Glutamatergic neuron (in vitro differentiated cells): Measurements from ENCODE around the gene PTCHD4. TPM values are rescaled to one million over a fixed set of nuclear protein-coding genes. Genes with fewer than 3 reads are reported as not detected.
A peak's percentile ranks its signal among the peaks of the same experiment; 100 is the strongest.
"Not testable (repeated sequence)": the region's sequence is repeated elsewhere in the genome, so short reads cannot be mapped to it uniquely, and the experiment has no call there.

Experiments used
- DNase-seq: peaks from one replicate; pipeline ENCODE4 v3.0.0; 2022
- H3K27ac Mint-ChIP-seq: one replicate; pipeline ENCODE4 v1.8.0; 2020; ENCODE audit warnings: mild to moderate bottlenecking, mixed read lengths, inconsistent platforms; ENCODE audit not compliant: unreplicated experiment
- H3K27me3 Mint-ChIP-seq: one replicate; pipeline ENCODE4 v1.8.0; 2020; ENCODE audit warnings: mild to moderate bottlenecking, moderate library complexity, mixed read lengths, inconsistent platforms; ENCODE audit not compliant: unreplicated experiment
- H3K36me3 Mint-ChIP-seq: one replicate; pipeline ENCODE4 v1.8.0; 2020; ENCODE audit warnings: mild to moderate bottlenecking, mixed read lengths, inconsistent platforms; ENCODE audit not compliant: unreplicated experiment
- H3K4me1 Mint-ChIP-seq: one replicate; pipeline ENCODE4 v1.8.0; 2020; ENCODE audit warnings: mild to moderate bottlenecking, low read depth, mixed read lengths, inconsistent platforms; ENCODE audit not compliant: unreplicated experiment
- H3K4me3 Mint-ChIP-seq: one replicate; pipeline ENCODE4 v1.8.0; 2020; ENCODE audit warnings: mild to moderate bottlenecking, mixed read lengths, inconsistent platforms; ENCODE audit not compliant: unreplicated experiment
- H3K9me3 Mint-ChIP-seq: one replicate; pipeline ENCODE4 v1.8.0; 2020; ENCODE audit warnings: mild to moderate bottlenecking, moderate library complexity, mixed read lengths, inconsistent platforms; ENCODE audit not compliant: unreplicated experiment
- total RNA-seq: library from RNA; stranded (reverse); fragmentation: NEBNext Ultra II Directional; extraction: Animal tissue kit (Norgen Biotek cat#: 25700); gene quantifications from one replicate; pipeline ENCODE4 v1.2.1, GENCODE V29; 2021; ENCODE audit not compliant: unreplicated experiment
- TF ChIP-seq, protein P1 (sequence below): fragments of 200-600 bp; sonication (generic); IDR thresholded peaks from one replicate; pipeline ENCODE4 v1.5.0; 2021; ENCODE audit not compliant: partially characterized antibody, unreplicated experiment

PTCHD4 gene
- total RNA-seq, 1 donor from 2014 or later = 3.6 TPM

DNA sequence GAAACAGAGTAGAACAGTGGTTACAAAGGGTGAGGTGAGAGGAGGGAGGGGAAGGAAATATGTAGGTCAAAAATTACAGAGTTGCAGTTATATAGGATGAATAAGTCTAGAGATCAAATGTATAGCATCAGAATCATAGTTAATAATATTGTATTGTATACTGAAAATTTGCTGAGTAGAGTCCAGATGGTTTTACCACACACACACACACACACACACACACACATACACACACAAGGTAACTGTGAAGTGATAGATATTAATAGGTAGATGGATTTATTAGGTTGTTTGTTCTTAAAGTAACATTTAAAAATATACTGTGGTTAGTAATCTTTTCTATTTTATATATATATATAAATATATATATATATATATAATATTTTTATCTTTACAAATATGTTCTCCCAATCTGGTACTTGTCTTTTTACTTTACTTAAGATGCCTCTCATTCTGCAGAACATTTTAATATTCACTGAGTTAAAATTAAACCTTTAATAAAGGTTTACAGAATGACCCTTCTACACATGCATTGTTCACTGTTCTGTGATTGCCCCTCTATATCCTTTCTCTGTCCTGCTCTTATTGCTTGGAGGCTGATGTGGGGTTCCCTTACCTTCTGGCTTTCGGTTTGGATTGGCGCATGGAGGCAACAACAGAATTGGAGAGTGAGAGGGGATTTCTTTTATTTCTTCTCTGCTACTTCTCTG is 408 bp downstream of the PTCHD4 start:
- Mint-ChIP-seq H3K27ac (peak overlapping the region; percentile 96), H3K27me3 (peaks cover 1% of the 10 kb centered on the region), H3K4me1 (peaks cover 4% of the 10 kb centered on the region), H3K36me3 (no peaks in the 10 kb centered on the region), H3K4me3 (peak overlapping the region; percentile 80), H3K9me3 (peaks cover 2% of the 10 kb centered on the region)
- TF ChIP-seq, protein P1, sequence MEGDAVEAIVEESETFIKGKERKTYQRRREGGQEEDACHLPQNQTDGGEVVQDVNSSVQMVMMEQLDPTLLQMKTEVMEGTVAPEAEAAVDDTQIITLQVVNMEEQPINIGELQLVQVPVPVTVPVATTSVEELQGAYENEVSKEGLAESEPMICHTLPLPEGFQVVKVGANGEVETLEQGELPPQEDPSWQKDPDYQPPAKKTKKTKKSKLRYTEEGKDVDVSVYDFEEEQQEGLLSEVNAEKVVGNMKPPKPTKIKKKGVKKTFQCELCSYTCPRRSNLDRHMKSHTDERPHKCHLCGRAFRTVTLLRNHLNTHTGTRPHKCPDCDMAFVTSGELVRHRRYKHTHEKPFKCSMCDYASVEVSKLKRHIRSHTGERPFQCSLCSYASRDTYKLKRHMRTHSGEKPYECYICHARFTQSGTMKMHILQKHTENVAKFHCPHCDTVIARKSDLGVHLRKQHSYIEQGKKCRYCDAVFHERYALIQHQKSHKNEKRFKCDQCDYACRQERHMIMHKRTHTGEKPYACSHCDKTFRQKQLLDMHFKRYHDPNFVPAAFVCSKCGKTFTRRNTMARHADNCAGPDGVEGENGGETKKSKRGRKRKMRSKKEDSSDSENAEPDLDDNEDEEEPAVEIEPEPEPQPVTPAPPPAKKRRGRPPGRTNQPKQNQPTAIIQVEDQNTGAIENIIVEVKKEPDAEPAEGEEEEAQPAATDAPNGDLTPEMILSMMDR = no peak
- DNase-seq = no peak

GRCh38 chr6:48109944-48110343 is 1.1 kb downstream of the PTCHD4 start:
- H3K4me1 Mint-ChIP-seq = peaks cover 4% of the 10 kb centered on the region
- peaks cover 1% of the 10 kb centered on the region for H3K27me3 Mint-ChIP-seq
- peak overlapping the region; percentile 89 for H3K27ac Mint-ChIP-seq
- peak overlapping the region; percentile 75 for H3K4me3 Mint-ChIP-seq
- TF ChIP-seq, protein P1 = no peak
- peaks cover 5% of the 10 kb centered on the region for H3K9me3 Mint-ChIP-seq
- no peaks in the 10 kb centered on the region for H3K36me3 Mint-ChIP-seq
- no peak for DNase-seq

GRCh38 chr6:48102476-48103195 is 8.4 kb downstream of the PTCHD4 start:
- H3K36me3 Mint-ChIP-seq, H3K9me3 Mint-ChIP-seq, DNase-seq, H3K4me1 Mint-ChIP-seq, H3K4me3 Mint-ChIP-seq, H3K27ac Mint-ChIP-seq, H3K27me3 Mint-ChIP-seq: not testable (repeated sequence)

DNA sequence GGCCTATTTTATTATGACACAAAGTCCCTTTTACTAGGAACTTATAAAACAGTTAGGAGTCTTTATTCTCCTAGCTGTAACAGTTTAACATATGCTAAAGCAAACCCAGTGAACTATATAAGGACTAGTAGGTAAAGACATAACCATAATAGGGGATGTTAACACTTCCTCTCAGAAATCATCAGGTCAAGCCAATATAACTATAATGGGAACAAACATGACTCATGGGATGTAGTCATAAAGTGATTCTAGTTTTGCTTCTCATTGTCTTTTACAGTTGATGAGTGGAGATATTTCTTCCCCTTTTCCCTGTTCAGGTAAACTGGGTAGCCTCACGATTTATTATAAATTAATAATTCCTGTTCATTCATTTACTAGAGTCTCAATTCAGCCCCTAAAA is 9.7 kb downstream of the PTCHD4 start:
- Mint-ChIP-seq H3K4me1 (no peaks in the 10 kb centered on the region), H3K27ac (no peak overlapping the region), H3K36me3 (no peaks in the 10 kb centered on the region), H3K9me3 (peaks cover 5% of the 10 kb centered on the region), H3K4me3 (no peak overlapping the region), H3K27me3 (no peaks in the 10 kb centered on the region)
- no peak for DNase-seq
- TF ChIP-seq, protein P1 = no peak

GRCh38 chr6:48100588-48100895 is 10.5 kb downstream of the PTCHD4 start:
- Mint-ChIP-seq H3K27ac (no peak overlapping the region), H3K36me3 (no peaks in the 10 kb centered on the region), H3K9me3 (peaks cover 5% of the 10 kb centered on the region), H3K27me3 (no peaks in the 10 kb centered on the region), H3K4me1 (no peaks in the 10 kb centered on the region), H3K4me3 (no peak overlapping the region)
- DNase-seq = no peak
- TF ChIP-seq, protein P1 = no peak
